Measurements from ENCODE around the gene DNAJA2. TPM values are rescaled to one million over a fixed set of nuclear protein-coding genes. Genes with fewer than 3 reads are reported as not detected.

DNAJA2 gene
- total RNA-seq, 2 experiments from 2014 or later, result 43.3 to 61.6 TPM

GRCh38 chr16:46920402-46921068, 52.9 kb downstream of the DNAJA2 start:
- Histone ChIP-seq H3K9me2 (ENCODE audit: insufficient read depth, low read length) (no peaks in the 10 kb centered on the region), H4K20me1 (ENCODE audit: insufficient read depth, low read length) (no peaks in the 10 kb centered on the region), H3K4me2 (ENCODE audit: low read length) (no peak overlapping the region; the same call in 1 of the 2 replicates), H3K4me3 (ENCODE audit: low read depth, low read length, poor library complexity, severe bottlenecking) (no peak overlapping the region), H3K27ac (ENCODE audit: low read depth, low read length, poor library complexity, severe bottlenecking) (no peak overlapping the region), H3K36me3 (ENCODE audit: insufficient read depth, low read length) (peaks cover 73% of the 10 kb centered on the region), H3K9me3 (ENCODE audit: low read length) (no peaks in the 10 kb centered on the region), H3K4me1 (ENCODE audit: insufficient read depth, low read length, poor library complexity, severe bottlenecking) (peaks cover 12% of the 10 kb centered on the region), H2AFZ (ENCODE audit: low read length) (no peak overlapping the region), H3K79me2 (ENCODE audit: insufficient read depth, low read depth, low read length) (no peaks in the 10 kb centered on the region)
- POLR2A ChIA-PET, result interaction anchor here (0.6 kb wide), 1 partner anchor 334 kb away, joined by 3 read pairs; no protein-coding TSS in a partner anchor
- CTCF ChIA-PET (ENCODE audit: unreplicated experiment), result no interaction called here
- intact Hi-C loops (cut with micrococcal nuclease; ENCODE audit: unreplicated experiment), result no loop called here
- TF ChIP-seq EZH2phosphoT487 (IDR thresholded peaks at IDR 0.05; ENCODE audit: borderline replicate concordance, low read depth, low read length) (no peak), CTCF (conservative IDR thresholded peaks at IDR 0.05; ENCODE audit: low read length) (no peak)
- no peak for DNase-seq (ENCODE audit: low spot score)
- no TSS peak for BruUV-seq (replicated peaks)

GRCh38 chr16:46918905-46919792, 54.3 kb downstream of the DNAJA2 start:
- peaks cover 77% of the 10 kb centered on the region for H3K36me3 ChIP-seq (ENCODE audit: insufficient read depth, low read length)
- peak overlapping the region; percentile 27; the same call in 1 of the 2 replicates for H3K4me2 ChIP-seq (ENCODE audit: low read length)
- H3K9me3 ChIP-seq (ENCODE audit: low read length), result no peaks in the 10 kb centered on the region
- ChIA-PET CTCF (ENCODE audit: unreplicated experiment) (interaction anchor here (0.9 kb wide), 1 partner anchor 65 kb away, joined by 3 read pairs; no protein-coding TSS in a partner anchor), POLR2A (interaction anchor here (0.5 to 0.6 kb wide), 2 partner anchors 256 to 311 kb away, joined by 3 to 5 read pairs; no protein-coding TSS in a partner anchor)
- H2AFZ ChIP-seq (ENCODE audit: low read length), result no peak overlapping the region
- TF ChIP-seq EZH2phosphoT487 (IDR thresholded peaks at IDR 0.05; ENCODE audit: borderline replicate concordance, low read depth, low read length) (no peak), CTCF (conservative IDR thresholded peaks at IDR 0.05; ENCODE audit: low read length) (peak; percentile 61)
- DNase-seq (ENCODE audit: low spot score), result peak; percentile 72
- peaks cover 12% of the 10 kb centered on the region for H3K4me1 ChIP-seq (ENCODE audit: insufficient read depth, low read length, poor library complexity, severe bottlenecking)
- intact Hi-C loops (cut with micrococcal nuclease; ENCODE audit: unreplicated experiment), result no loop called here
- no peaks in the 10 kb centered on the region for H4K20me1 ChIP-seq (ENCODE audit: insufficient read depth, low read length)
- BruUV-seq (replicated peaks), result no TSS peak
- no peak overlapping the region for H3K4me3 ChIP-seq (ENCODE audit: low read depth, low read length, poor library complexity, severe bottlenecking)
- H3K79me2 ChIP-seq (ENCODE audit: insufficient read depth, low read depth, low read length), result no peaks in the 10 kb centered on the region
- no peaks in the 10 kb centered on the region for H3K9me2 ChIP-seq (ENCODE audit: insufficient read depth, low read length)
- no peak overlapping the region for H3K27ac ChIP-seq (ENCODE audit: low read depth, low read length, poor library complexity, severe bottlenecking)
